Motor neuron (in vitro differentiated cells): Measurements from ENCODE around the gene FNDC1. TPM values are rescaled to one million over a fixed set of nuclear protein-coding genes. Genes with fewer than 3 reads are reported as not detected.

Experiments
- ATAC-seq, 8 experiments: fragments of 200-7000 bp; cut with Tn5 transposase; replicated peaks in 6 of 8; 2 replicates each; pipeline ENCODE4 v1.8.0; 2021; ENCODE audit warnings: mild to moderate bottlenecking in 8 of 8, moderate library complexity in 8 of 8
- H3K27ac ChIP-seq, 2 donors: fragments of 250-450 bp; sonication (Bioruptor Pico); 2 replicates each; pipeline ENCODE4 v1.9.0; 2021; ENCODE audit warnings: antibody characterized with exemption in 2 of 2, mild to moderate bottlenecking in 2 of 2, moderate library complexity in 1 of 2
- H3K4me1 ChIP-seq, 2 donors: fragments of 250-450 bp; sonication (Bioruptor Pico); replicated peaks in 1 of 2; 2 replicates each; pipeline ENCODE4 v1.6.1; 2021; ENCODE audit warnings: antibody characterized with exemption in 2 of 2, mild to moderate bottlenecking in 2 of 2, moderate library complexity in 1 of 2
- H3K4me3 ChIP-seq, 5 donors: fragments of 250-450 bp; sonication (Bioruptor Pico); 2 replicates each; pipeline ENCODE4 v1.9.0; 2021; ENCODE audit warnings: antibody characterized with exemption in 5 of 5, mild to moderate bottlenecking in 5 of 5, moderate library complexity in 4 of 5
- WGBS, 10 experiments: fragments of 450-650 bp; shearing (Covaris generic); methylation state at CpG; one replicate each; pipeline ENCODE4 v1.0.0; 2022; 5-methylcytosine and 5-hydroxymethylcytosine counted together
- in situ Hi-C, 9 experiments: fragments of 400-800 bp; cut with MboI; loops; one replicate each; pipeline ENCODE4 v1.15.0; 2021; ENCODE audit warnings: low sequenced_read_pairs in 9 of 9, low pct_unique_long_range_greater_than_20kb in 2 of 9; ENCODE audit not compliant: unreplicated experiment in 9 of 9
- total RNA-seq, 8 experiments: library from RNA; unstranded; fragments of 300-600 nt; gene quantifications; 2 replicates each; pipeline versions ENCODE4 v1.2.3 to v1.2.4, GENCODE V29; 2022

FNDC1 gene
- total RNA-seq, 8 experiments from 2014 or later = 0.05 to 50.8 (median 0.42) TPM

GRCh38 chr6:159249128-159249527 is 79.9 kb downstream of the FNDC1 start:
- in situ Hi-C loops = no loop called here
- WGBS, 10 experiments = 10 to 100% (median 56%) methylated on average over 1 to 3 of the region's 3 CpGs; no CpG with 5 or more reads in 2 of the 10 experiments
- peak in 3 of 8 experiments; percentile 24 to 72 (median 48) for ATAC-seq
- Histone ChIP-seq H3K4me1 (no peaks in the 10 kb centered on the region), H3K4me3 (no peak overlapping the region), H3K27ac (no peak overlapping the region)

GRCh38 chr6:159249752-159250151 is 80.6 kb downstream of the FNDC1 start:
- H3K4me1 ChIP-seq = no peaks in the 10 kb centered on the region
- H3K27ac ChIP-seq = no peak overlapping the region
- ATAC-seq = peak in 1 of 8 experiments; percentile 8
- no peak overlapping the region for H3K4me3 ChIP-seq
- in situ Hi-C loops = no loop called here
- 8 to 88% (median 40%) methylated on average over 1 to 7 of the region's 8 CpGs; no CpG with 5 or more reads in 1 of the 10 experiments for WGBS, 10 experiments

GRCh38 chr6:159250633-159251032 is 81.4 kb downstream of the FNDC1 start:
- in situ Hi-C loops = no loop called here
- Histone ChIP-seq H3K27ac (no peak overlapping the region), H3K4me1 (no peaks in the 10 kb centered on the region), H3K4me3 (no peak overlapping the region)
- WGBS, 10 experiments = 67 to 100% (median 96%) methylated on average over 1 to 3 of the region's 3 CpGs; no CpG with 5 or more reads in 4 of the 10 experiments
- ATAC-seq = no peak

- ATAC-seq = peak; percentile 81 to 98 (median 95)
- Histone ChIP-seq H3K4me3 (no peak overlapping the region), H3K4me1 (no peaks in the 10 kb centered on the region), H3K27ac (no peak overlapping the region)
- 10 to 100% (median 40%) methylated on average over 1 to 6 of the region's 10 CpGs; no CpG with 5 or more reads in 2 of the 10 experiments for WGBS, 10 experiments
- in situ Hi-C loops = no loop called here
Measured at GRCh38 chr6:159252955-159253508, 83.8 kb downstream of the FNDC1 start.

- Histone ChIP-seq H3K4me3 (no peak overlapping the region), H3K4me1 (no peaks in the 10 kb centered on the region), H3K27ac (no peak overlapping the region)
- WGBS, 10 experiments = 0 to 89% (median 37%) methylated on average over 1 to 2 of the region's 2 CpGs; no CpG with 5 or more reads in 4 of the 10 experiments
- in situ Hi-C loops = no loop called here
- peak in 1 of 8 experiments; percentile 16 for ATAC-seq
Measured at GRCh38 chr6:159254186-159254585, 85.0 kb downstream of the FNDC1 start.

GRCh38 chr6:159255434-159255951 is 86.3 kb downstream of the FNDC1 start:
- in situ Hi-C loops = no loop called here
- Histone ChIP-seq H3K27ac (no peak overlapping the region), H3K4me1 (no peaks in the 10 kb centered on the region), H3K4me3 (no peak overlapping the region)
- ATAC-seq = no peak
- WGBS, 10 experiments = 0 to 89% (median 73%) methylated on average over 1 to 4 of the region's 4 CpGs; no CpG with 5 or more reads in 2 of the 10 experiments

GRCh38 chr6:159256128-159256527 is 86.9 kb downstream of the FNDC1 start:
- Histone ChIP-seq H3K4me3 (no peak overlapping the region), H3K4me1 (no peaks in the 10 kb centered on the region), H3K27ac (no peak overlapping the region)
- in situ Hi-C loops = no loop called here
- no peak for ATAC-seq
- 79 to 100% (median 85%) methylated on average over 1 to 4 of the region's 5 CpGs; no CpG with 5 or more reads in 5 of the 10 experiments for WGBS, 10 experiments

GRCh38 chr6:159257846-159258245 is 88.6 kb downstream of the FNDC1 start:
- 4 to 100% (median 92%) methylated on average over 1 to 6 of the region's 6 CpGs; no CpG with 5 or more reads in 3 of the 10 experiments for WGBS, 10 experiments
- no peak for ATAC-seq
- Histone ChIP-seq H3K4me1 (no peaks in the 10 kb centered on the region), H3K27ac (no peak overlapping the region), H3K4me3 (no peak overlapping the region)
- in situ Hi-C loops = no loop called here

- WGBS, 10 experiments = 0 to 81% (median 63%) methylated on average over 1 to 3 of the region's 3 CpGs
- Histone ChIP-seq H3K4me1 (no peaks in the 10 kb centered on the region), H3K27ac (no peak overlapping the region), H3K4me3 (no peak overlapping the region)
- ATAC-seq = no peak
- in situ Hi-C loops = no loop called here
Measured at GRCh38 chr6:159259441-159260125, 90.4 kb downstream of the FNDC1 start.

GRCh38 chr6:159260208-159260607 is 91.0 kb downstream of the FNDC1 start:
- Histone ChIP-seq H3K27ac (no peak overlapping the region), H3K4me3 (no peak overlapping the region), H3K4me1 (no peaks in the 10 kb centered on the region)
- no peak for ATAC-seq
- in situ Hi-C loops = no loop called here
- WGBS, 10 experiments = 30 to 89% (median 69%) methylated on average over 1 to 4 of the region's 4 CpGs; no CpG with 5 or more reads in 1 of the 10 experiments

- Histone ChIP-seq H3K27ac (no peak overlapping the region), H3K4me3 (no peak overlapping the region), H3K4me1 (no peaks in the 10 kb centered on the region)
- in situ Hi-C loops = no loop called here
- no peak for ATAC-seq
Measured at GRCh38 chr6:159261995-159262394, 92.8 kb downstream of the FNDC1 start.

- Histone ChIP-seq H3K27ac (no peak overlapping the region), H3K4me1 (no peaks in the 10 kb centered on the region), H3K4me3 (no peak overlapping the region)
- ATAC-seq = peak in 1 of 8 experiments; percentile 77
- WGBS, 10 experiments = 14 to 100% (median 77%) methylated on average over 1 to 2 of the region's 2 CpGs; no CpG with 5 or more reads in 1 of the 10 experiments
- in situ Hi-C loops = no loop called here
Measured at GRCh38 chr6:159262586-159262985, 93.4 kb downstream of the FNDC1 start.

GRCh38 chr6:159267165-159267564 is 98.0 kb downstream of the FNDC1 start:
- 15 to 90% (median 67%) methylated on average over 1 to 4 of the region's 4 CpGs for WGBS, 10 experiments
- ATAC-seq = peak in 3 of 8 experiments; percentile 26 to 44 (median 36)
- H3K27ac ChIP-seq = no peak overlapping the region
- no peak overlapping the region for H3K4me3 ChIP-seq
- in situ Hi-C loops = no loop called here
- H3K4me1 ChIP-seq = no peaks in the 10 kb centered on the region
